CD4-positive, alpha-beta memory T cell (primary cell): ENCODE results near the gene KRTAP10-2. TPM values are rescaled to one million over a fixed set of nuclear protein-coding genes. Genes with fewer than 3 reads are reported as not detected.

Experiments used
- CTCF ChIA-PET: fragments of 350-600 bp; sonication (Branson Sonifier 250); formaldehyde crosslinking; loops from one replicate; lab custom pipeline; 2021; ENCODE audit warnings: inconsistent platforms; ENCODE audit not compliant: partially characterized antibody; lab: Charles Lee
- POLR2A ChIA-PET: fragments of 350-600 bp; sonication (Branson Sonifier 250); formaldehyde crosslinking; loops from one replicate; lab custom pipeline; 2021; ENCODE audit not compliant: partially characterized antibody; lab: Charles Lee
- DNase-seq, 5 donors: peaks; one replicate each; pipeline versions ENCODE4 v3.0.0 to v3.0.0-alpha.2; 2020 to 2022; ENCODE audit warnings: mixed read lengths in 1 of 5
- H3K27ac ChIP-seq: one replicate; pipeline ENCODE4 v1.7.0; 2013; ENCODE audit warnings: low read depth, low read length
- H3K27me3 ChIP-seq: 2 replicates; pipeline ENCODE4 v1.7.0; 2013; ENCODE audit warnings: mild to moderate bottlenecking, low read length, moderate library complexity; ENCODE audit not compliant: insufficient read depth
- H3K36me3 ChIP-seq: 2 replicates; pipeline ENCODE4 v1.7.0; 2013; ENCODE audit warnings: mild to moderate bottlenecking, low read length, moderate library complexity; ENCODE audit not compliant: insufficient read depth
- H3K4me1 ChIP-seq: 2 replicates; pipeline ENCODE4 v1.7.0; 2013; ENCODE audit warnings: mild to moderate bottlenecking, low read length, moderate library complexity; ENCODE audit not compliant: insufficient read depth
- H3K4me3 ChIP-seq, 2 donors: one replicate each; pipeline ENCODE4 v1.7.0; 2013; ENCODE audit warnings: low read length in 2 of 2, mild to moderate bottlenecking in 1 of 2
- H3K9me3 ChIP-seq, 2 donors: one replicate each; pipeline ENCODE4 v1.7.0; 2013; ENCODE audit warnings: low read length in 2 of 2, control low read depth in 1 of 2; ENCODE audit not compliant: control insufficient read depth in 1 of 2
- H3K27ac Mint-ChIP-seq, 7 donors: one replicate each; pipeline ENCODE4 v1.8.0; 2020 to 2021; ENCODE audit warnings: mixed read lengths in 7 of 7, mild to moderate bottlenecking in 6 of 7, inconsistent platforms in 3 of 7, moderate library complexity in 3 of 7
- H3K27me3 Mint-ChIP-seq, 2 donors: one replicate each; pipeline ENCODE4 v1.8.0; 2020 to 2021; ENCODE audit warnings: mixed read lengths in 2 of 2
- H3K36me3 Mint-ChIP-seq, 2 donors: one replicate each; pipeline ENCODE4 v1.8.0; 2020 to 2021; ENCODE audit warnings: mixed read lengths in 2 of 2, inconsistent platforms in 1 of 2, mild to moderate bottlenecking in 1 of 2
- H3K4me1 Mint-ChIP-seq, 4 donors: one replicate each; pipeline ENCODE4 v1.8.0; 2020 to 2021; ENCODE audit warnings: mixed read lengths in 4 of 4, mild to moderate bottlenecking in 1 of 4
- H3K4me3 Mint-ChIP-seq, 8 donors: one replicate each; pipeline ENCODE4 v1.8.0; 2020 to 2021; ENCODE audit warnings: mixed read lengths in 8 of 8, mild to moderate bottlenecking in 7 of 8, moderate library complexity in 6 of 8, inconsistent platforms in 3 of 8
- H3K9me3 Mint-ChIP-seq, 8 donors: one replicate each; pipeline ENCODE4 v1.8.0; 2020 to 2021; ENCODE audit warnings: mixed read lengths in 8 of 8, mild to moderate bottlenecking in 5 of 8, inconsistent platforms in 3 of 8, moderate library complexity in 1 of 8
- intact Hi-C: fragments of 100-400 bp; cut with micrococcal nuclease; formaldehyde crosslinking; loops from one replicate; pipeline ENCODE4 v1.15.1; 2023
- polyA plus RNA-seq, 2 donors: library from polyadenylated mRNA; unstranded; fragments of 300-500 nt; fragmentation: Illumina TruSeq; gene quantifications; one replicate each; pipeline ENCODE4 v1.2.3, GENCODE V29; 2021
- total RNA-seq, 2 experiments: library from RNA; stranded (reverse); gene quantifications; one replicate each; pipeline ENCODE4 v1.2.3, GENCODE V29; 2021

The KRTAP10-2 gene
- total and polyA plus RNA-seq, 4 experiments from 2014 or later, result not detected

DNA sequence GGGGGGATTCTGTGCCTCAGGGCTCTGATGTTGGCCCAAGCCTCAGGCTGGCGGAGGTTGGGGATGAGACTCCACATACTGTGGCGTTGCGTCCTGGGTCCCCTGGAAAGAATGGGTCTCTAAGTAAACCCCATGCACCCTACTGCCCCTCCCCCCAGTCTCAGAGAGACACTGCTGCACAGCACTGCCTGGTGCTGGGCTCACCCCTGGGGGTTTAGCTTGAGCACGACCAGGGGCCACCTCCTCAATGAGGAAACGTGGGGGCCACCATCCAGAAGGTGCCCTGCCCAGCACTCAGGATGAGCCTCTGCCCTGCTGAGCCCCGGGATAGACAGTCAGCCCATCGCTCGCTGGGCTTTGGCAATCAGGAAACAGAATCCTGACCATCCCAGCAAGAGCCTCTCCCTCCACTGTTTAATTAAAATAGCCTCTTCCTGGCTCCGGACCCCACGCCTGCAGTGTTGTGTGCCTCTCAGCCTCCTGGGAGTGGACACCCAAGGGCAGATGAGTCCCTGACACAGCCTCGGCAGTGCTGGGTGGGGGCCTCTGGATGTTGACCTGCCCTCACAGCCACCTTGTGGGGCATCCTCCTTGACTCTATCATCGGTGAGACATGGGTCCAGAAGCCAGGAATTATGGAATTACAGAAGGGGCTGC lies 18.7 kb upstream of the KRTAP10-2 start:
- Histone ChIP-seq H3K36me3 (no peaks in the 10 kb centered on the region), H3K4me1 (peaks cover 7% of the 10 kb centered on the region), H3K27ac (no peak overlapping the region), H3K9me3 (no peaks in the 10 kb centered on the region), H3K27me3 (no peaks in the 10 kb centered on the region), H3K4me3 (no peak overlapping the region)
- intact Hi-C loops, result no loop called here
- CTCF ChIA-PET, result interaction anchor here (0.6 kb wide), 1 partner anchor 13 kb away, joined by 3 read pairs; no protein-coding TSS in a partner anchor
- DNase-seq, result no peak
- POLR2A ChIA-PET, result no interaction called here
- Mint-ChIP-seq H3K36me3 (no peaks in the 10 kb centered on the region), H3K27ac (no peak overlapping the region), H3K27me3 (peaks cover 3 to 7% of the 10 kb centered on the region in 2 donors), H3K4me3 (no peak overlapping the region), H3K4me1 (peaks cover 5 to 14% (median 8%) of the 10 kb centered on the region in 4 donors), H3K9me3 (peaks cover 0 to 6% (median 1%) of the 10 kb centered on the region in 8 donors)

DNA sequence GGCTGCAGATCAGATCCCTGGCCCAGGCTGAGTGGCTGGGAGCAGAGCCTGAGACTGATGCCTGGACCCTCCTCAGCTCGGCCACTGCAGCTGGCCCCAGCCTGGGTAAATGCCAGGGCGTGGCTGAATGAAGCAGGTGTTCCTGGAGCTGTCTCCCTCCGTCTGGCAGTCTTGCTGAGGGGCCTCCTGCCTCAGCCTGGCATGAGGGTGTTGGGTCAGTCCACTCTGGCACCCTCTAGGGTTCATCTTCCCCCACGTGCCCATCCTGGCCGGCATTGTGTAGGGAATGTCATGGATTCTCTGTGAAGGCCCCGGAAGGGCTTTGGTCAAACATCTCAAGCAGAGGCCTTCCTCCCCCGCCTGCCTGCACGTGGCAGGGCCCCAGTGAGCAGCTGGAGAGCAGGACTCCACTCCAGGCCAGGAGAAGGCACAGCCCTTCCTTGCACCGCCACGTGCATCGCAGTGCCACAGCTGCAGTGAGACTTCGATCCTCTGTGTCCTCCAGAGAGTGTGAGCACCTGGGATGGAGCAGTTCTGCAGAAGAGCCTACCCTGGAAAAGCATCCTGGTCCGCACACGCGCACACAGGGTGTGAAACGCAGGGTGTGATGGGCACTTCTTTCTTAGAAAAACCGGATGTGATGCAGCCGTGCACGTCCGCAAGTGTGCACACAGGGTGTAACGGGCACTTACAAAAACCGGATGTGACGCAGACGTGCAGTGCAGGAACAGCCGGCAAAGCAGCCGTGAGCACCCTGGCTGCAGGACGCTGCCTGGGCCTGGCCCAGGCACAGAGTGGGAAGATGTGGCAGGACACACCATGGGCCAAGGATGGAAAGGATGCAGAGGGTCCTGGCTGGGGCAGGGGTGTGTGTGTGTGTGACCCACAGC lies 17.6 kb upstream of the KRTAP10-2 start:
- no peak overlapping the region for H3K27ac ChIP-seq
- no peak for DNase-seq
- H3K9me3 Mint-ChIP-seq, result peaks cover 0 to 6% (median 1%) of the 10 kb centered on the region in 8 donors
- POLR2A ChIA-PET, result no interaction called here
- no peaks in the 10 kb centered on the region for H3K9me3 ChIP-seq
- no peaks in the 10 kb centered on the region for H3K27me3 ChIP-seq
- H3K27me3 Mint-ChIP-seq, result peaks cover 1 to 4% of the 10 kb centered on the region in 2 donors
- peak overlapping the region in 1 of 8 donors; percentile 42 for H3K4me3 Mint-ChIP-seq
- peaks cover 10 to 14% (median 11%) of the 10 kb centered on the region in 4 donors for H3K4me1 Mint-ChIP-seq
- H3K27ac Mint-ChIP-seq, result peak overlapping the region in 2 of 7 donors; percentile 48 to 76
- no peak overlapping the region for H3K4me3 ChIP-seq
- no peaks in the 10 kb centered on the region for H3K36me3 ChIP-seq
- CTCF ChIA-PET, result interaction anchor here (1.1 kb wide), 1 partner anchor 173 kb away, joined by 3 read pairs; no protein-coding TSS in a partner anchor
- H3K4me1 ChIP-seq, result peaks cover 13% of the 10 kb centered on the region
- no peaks in the 10 kb centered on the region for H3K36me3 Mint-ChIP-seq
- intact Hi-C loops, result no loop called here

DNA sequence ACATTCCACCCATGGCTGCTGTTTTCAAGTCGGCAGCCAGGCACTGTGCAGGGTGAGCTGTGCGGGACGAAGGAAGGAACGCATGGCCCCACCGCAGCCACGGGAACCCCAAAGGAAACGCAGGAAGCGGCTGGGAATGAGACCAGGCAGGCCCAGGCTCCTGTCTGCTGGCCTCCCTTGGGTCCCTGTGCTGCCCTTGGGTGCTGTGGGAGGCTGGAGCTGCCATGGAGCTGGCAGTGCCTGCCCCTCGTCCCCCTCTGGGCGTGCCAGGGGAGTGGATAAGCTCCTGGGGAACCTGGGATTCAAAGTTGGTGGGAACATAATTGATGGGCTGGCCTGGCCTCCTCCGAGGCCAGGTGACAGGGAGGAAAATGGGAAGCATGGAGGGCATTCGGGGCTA lies 17.0 kb upstream of the KRTAP10-2 start:
- Mint-ChIP-seq H3K9me3 (peaks cover 0 to 6% (median 2%) of the 10 kb centered on the region in 8 donors), H3K36me3 (no peaks in the 10 kb centered on the region), H3K4me1 (peaks cover 10 to 14% (median 11%) of the 10 kb centered on the region in 4 donors), H3K27ac (no peak overlapping the region), H3K4me3 (no peak overlapping the region), H3K27me3 (peaks cover 1 to 4% of the 10 kb centered on the region in 2 donors)
- DNase-seq, result no peak
- Histone ChIP-seq H3K4me1 (peaks cover 13% of the 10 kb centered on the region), H3K4me3 (no peak overlapping the region), H3K27ac (no peak overlapping the region), H3K9me3 (no peaks in the 10 kb centered on the region), H3K36me3 (no peaks in the 10 kb centered on the region), H3K27me3 (no peaks in the 10 kb centered on the region)
- intact Hi-C loops, result no loop called here
- ChIA-PET CTCF (interaction anchor here (1.1 kb wide), 1 partner anchor 174 kb away, joined by 3 read pairs; no protein-coding TSS in a partner anchor), POLR2A (no interaction called here)

DNA sequence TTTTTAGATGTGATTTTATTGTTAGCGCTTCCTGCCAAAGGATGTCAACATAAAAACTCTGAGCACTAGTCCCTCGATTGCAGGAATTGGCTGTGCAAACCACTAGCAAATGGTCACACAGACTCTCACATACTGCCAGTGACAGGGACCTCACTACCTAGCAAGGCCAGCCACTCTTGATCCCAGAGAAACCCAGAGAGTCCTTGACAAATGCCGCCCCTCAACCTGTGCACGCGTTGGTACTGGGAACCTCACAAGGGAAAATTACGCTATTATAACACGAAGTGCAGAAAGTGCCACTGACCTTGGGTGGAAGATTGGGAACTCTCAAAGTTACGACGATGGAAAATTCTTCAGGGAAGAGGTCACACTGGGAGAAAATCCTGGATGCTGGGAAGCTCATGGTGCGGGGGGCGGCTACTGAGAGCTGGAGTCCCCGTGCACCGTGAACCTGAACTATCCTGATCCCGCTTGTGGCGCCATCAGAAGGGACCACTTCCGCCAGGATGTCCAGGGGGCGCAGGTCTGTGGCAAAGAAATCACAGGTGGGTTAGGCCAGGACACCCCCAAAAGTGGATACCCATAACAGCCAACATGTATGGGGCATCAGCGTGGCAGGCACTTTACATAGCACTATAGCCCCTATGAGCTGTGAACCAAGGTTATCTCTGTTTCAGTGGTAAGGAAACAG lies 16.3 kb upstream of the KRTAP10-2 start:
- H3K4me1 ChIP-seq, result peaks cover 13% of the 10 kb centered on the region
- no peaks in the 10 kb centered on the region for H3K9me3 ChIP-seq
- H3K27me3 ChIP-seq, result no peaks in the 10 kb centered on the region
- ChIA-PET CTCF (interaction anchor here (1.1 kb wide), 1 partner anchor 175 kb away, joined by 3 read pairs; no protein-coding TSS in a partner anchor), POLR2A (no interaction called here)
- Mint-ChIP-seq H3K36me3 (no peaks in the 10 kb centered on the region), H3K9me3 (peaks cover 0 to 11% (median 5%) of the 10 kb centered on the region in 8 donors), H3K27ac (peak overlapping the region in 2 of 7 donors; percentile 4 to 17), H3K27me3 (peaks cover 1 to 4% of the 10 kb centered on the region in 2 donors), H3K4me1 (peaks cover 10 to 14% (median 11%) of the 10 kb centered on the region in 4 donors), H3K4me3 (no peak overlapping the region)
- no peak overlapping the region for H3K27ac ChIP-seq
- intact Hi-C loops, result no loop called here
- H3K36me3 ChIP-seq, result no peaks in the 10 kb centered on the region
- no peak for DNase-seq
- no peak overlapping the region for H3K4me3 ChIP-seq

DNA sequence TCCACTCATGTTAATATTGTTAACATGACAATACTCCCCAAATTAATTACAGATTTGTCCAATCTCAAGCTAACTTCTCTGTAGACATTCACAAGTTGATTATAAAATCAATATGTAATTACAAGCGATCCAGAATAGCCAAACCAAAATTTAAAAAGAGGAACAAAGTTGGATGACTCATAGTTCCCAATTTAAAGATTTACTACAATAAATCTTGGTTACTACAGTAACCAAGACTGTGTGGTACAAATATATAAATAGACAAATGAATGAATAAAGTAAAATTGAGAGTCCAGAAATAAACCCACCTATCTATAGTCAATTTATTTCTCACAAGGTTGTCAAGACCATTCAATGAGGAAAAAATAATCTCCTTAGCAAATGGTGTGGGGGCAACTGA lies 15.1 kb upstream of the KRTAP10-2 start:
- DNase-seq, result no peak
- Mint-ChIP-seq H3K27ac (no peak overlapping the region), H3K4me1 (peaks cover 10 to 14% (median 11%) of the 10 kb centered on the region in 4 donors), H3K4me3 (no peak overlapping the region), H3K27me3 (peaks cover 1 to 2% of the 10 kb centered on the region in 2 donors), H3K36me3 (peaks cover 0 to 3% of the 10 kb centered on the region in 2 donors), H3K9me3 (peaks cover 2 to 20% (median 16%) of the 10 kb centered on the region in 8 donors)
- intact Hi-C loops, result no loop called here
- H3K9me3 ChIP-seq, result no peaks in the 10 kb centered on the region
- peaks cover 13% of the 10 kb centered on the region for H3K4me1 ChIP-seq
- no peaks in the 10 kb centered on the region for H3K36me3 ChIP-seq
- CTCF ChIA-PET, result no interaction called here
- no peak overlapping the region for H3K4me3 ChIP-seq
- POLR2A ChIA-PET, result no interaction called here
- no peak overlapping the region for H3K27ac ChIP-seq
- H3K27me3 ChIP-seq, result no peaks in the 10 kb centered on the region

DNA sequence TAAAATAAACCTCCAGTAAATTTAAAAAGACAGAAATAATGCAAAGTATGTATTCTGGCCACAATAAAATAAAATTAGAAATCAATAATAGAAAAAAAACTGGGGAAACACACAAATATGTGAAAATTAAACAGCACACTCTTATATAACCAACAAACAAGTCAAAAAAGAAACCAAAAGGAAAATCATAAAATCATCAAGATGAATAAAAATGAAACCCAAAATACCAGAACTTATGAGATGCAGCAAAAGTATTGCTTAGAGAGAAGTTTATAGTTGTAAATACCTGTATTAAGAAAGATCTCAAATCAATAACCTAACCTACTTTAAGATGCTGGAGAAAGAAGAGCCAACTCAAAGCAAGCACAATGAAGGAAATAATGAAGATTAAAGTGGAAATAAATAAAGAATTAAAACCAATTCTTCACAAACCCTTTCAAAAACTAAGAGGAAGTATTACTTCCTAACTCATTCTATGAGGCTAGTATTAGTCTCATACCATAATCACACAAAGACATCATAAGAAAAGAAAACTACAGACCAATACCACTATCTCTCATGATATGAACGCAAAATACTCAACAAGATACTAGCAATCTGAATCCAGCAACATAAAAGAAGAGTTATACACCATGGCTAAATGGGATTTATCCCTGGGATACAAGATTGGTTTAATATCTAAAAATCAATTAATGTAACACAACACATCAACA lies 13.7 kb upstream of the KRTAP10-2 start:
- H3K4me3 ChIP-seq, result no peak overlapping the region
- Mint-ChIP-seq H3K27ac (peak overlapping the region; percentile 23 to 94 (median 65)), H3K4me1 (peaks cover 10 to 14% (median 11%) of the 10 kb centered on the region in 4 donors), H3K9me3 (peaks cover 2 to 31% (median 24%) of the 10 kb centered on the region in 8 donors), H3K27me3 (peaks cover 0 to 1% of the 10 kb centered on the region in 2 donors), H3K4me3 (peak overlapping the region in 6 of 8 donors; percentile 29 to 60 (median 48)), H3K36me3 (peaks cover 2 to 3% of the 10 kb centered on the region in 2 donors)
- no peaks in the 10 kb centered on the region for H3K36me3 ChIP-seq
- ChIA-PET POLR2A (no interaction called here), CTCF (interaction anchor here (1.2 kb wide), 1 partner anchor 178 kb away, joined by 3 read pairs; no protein-coding TSS in a partner anchor)
- peaks cover 13% of the 10 kb centered on the region for H3K4me1 ChIP-seq
- no peak overlapping the region for H3K27ac ChIP-seq
- peak in 1 of 5 donors; percentile 16 for DNase-seq
- no peaks in the 10 kb centered on the region for H3K27me3 ChIP-seq
- intact Hi-C loops, result no loop called here
- H3K9me3 ChIP-seq, result no peaks in the 10 kb centered on the region
